ENCODE results near the gene UBE2QL1. TPM values are rescaled to one million over a fixed set of nuclear protein-coding genes. Genes with fewer than 3 reads are reported as not detected.

Gene UBE2QL1
- total RNA-seq, 1 experiment from 2014 or later, result 0.50 TPM

- DNase-seq (ENCODE audit: low spot score) (no peak), ATAC-seq (no peak)
- no peak for TF ChIP-seq HMGXB4 (CRISPR knock-in tag; IDR thresholded peaks at IDR 0.05)
- no peak for TF ChIP-seq ZNF671 (CRISPR knock-in tag; IDR thresholded peaks at IDR 0.05)
- TF ChIP-seq SMAD3 (CRISPR knock-in tag; IDR thresholded peaks at IDR 0.05; ENCODE audit: borderline replicate concordance), result no peak
- no peak for TF ChIP-seq TEAD4 (CRISPR knock-in tag; IDR thresholded peaks at IDR 0.05)
- TF ChIP-seq ZNF425 (CRISPR knock-in tag; conservative IDR thresholded peaks at IDR 0.05), result no peak
- TF ChIP-seq ZNF512 (CRISPR knock-in tag; IDR thresholded peaks at IDR 0.05; ENCODE audit: borderline replicate concordance), result no peak
- no peak for TF ChIP-seq PRDM15 (CRISPR knock-in tag; IDR thresholded peaks at IDR 0.05)
- no peak for TF ChIP-seq FOXK1 (CRISPR knock-in tag; IDR thresholded peaks at IDR 0.05)
- no peak for TF ChIP-seq AR (CRISPR knock-in tag; IDR thresholded peaks at IDR 0.05)
- TF ChIP-seq ATF1 (CRISPR knock-in tag; IDR thresholded peaks at IDR 0.05), result no peak
- no peak for TF ChIP-seq MAX (CRISPR knock-in tag; IDR thresholded peaks at IDR 0.05)
- TF ChIP-seq GRHL2 (CRISPR knock-in tag; IDR thresholded peaks at IDR 0.05; ENCODE audit: insufficient replicate concordance, severe bottlenecking), result no peak
Measured at GRCh38 chr5:6508931-6509330, 60.3 kb downstream of the UBE2QL1 start.

GRCh38 chr5:6510132-6510531, 61.5 kb downstream of the UBE2QL1 start:
- ChIA-PET CTCF (no interaction called here), POLR2A (no interaction called here)
- H3K4me1 Mint-ChIP-seq, result no peaks in the 10 kb centered on the region
- H3K27ac Mint-ChIP-seq, result no peak overlapping the region
- ATAC-seq, result no peak
- no peaks in the 10 kb centered on the region for H3K9me3 Mint-ChIP-seq
- TF ChIP-seq HMGA2 (CRISPR knock-in tag; IDR thresholded peaks at IDR 0.05) (no peak), ZNF121 (CRISPR knock-in tag; IDR thresholded peaks at IDR 0.05) (no peak), MAX (CRISPR knock-in tag; IDR thresholded peaks at IDR 0.05) (no peak), ZNF317 (CRISPR knock-in tag; IDR thresholded peaks at IDR 0.05; ENCODE audit: borderline replicate concordance, low read depth) (no peak), ZMAT4 (CRISPR knock-in tag; IDR thresholded peaks at IDR 0.05) (no peak), ZBTB21 (CRISPR knock-in tag; IDR thresholded peaks at IDR 0.05; ENCODE audit: borderline replicate concordance) (no peak), CREM (CRISPR knock-in tag; IDR thresholded peaks at IDR 0.05) (no peak), GABPB1 (CRISPR knock-in tag; IDR thresholded peaks at IDR 0.05) (no peak), ZSCAN18 (CRISPR knock-in tag; IDR thresholded peaks at IDR 0.05) (no peak), GRHL2 (CRISPR knock-in tag; IDR thresholded peaks at IDR 0.05; ENCODE audit: insufficient replicate concordance, severe bottlenecking) (no peak)
- DNase-seq (ENCODE audit: low spot score), result no peak
- H3K4me3 Mint-ChIP-seq, result no peak overlapping the region
- no peaks in the 10 kb centered on the region; the same call in 1 of the 2 replicates for H3K27me3 Mint-ChIP-seq (ENCODE audit: low read depth)
- no peaks in the 10 kb centered on the region for H3K36me3 Mint-ChIP-seq

More at GRCh38 chr5:6508931-6509330, 60.3 kb downstream of the UBE2QL1 start:
- H3K27me3 Mint-ChIP-seq (ENCODE audit: low read depth), result no peaks in the 10 kb centered on the region; the same call in 1 of the 2 replicates
- H3K36me3 Mint-ChIP-seq, result no peaks in the 10 kb centered on the region
- ChIA-PET POLR2A (no interaction called here), CTCF (no interaction called here)
- H3K27ac Mint-ChIP-seq, result no peak overlapping the region
- H3K4me3 Mint-ChIP-seq, result no peak overlapping the region
- H3K9me3 Mint-ChIP-seq, result no peaks in the 10 kb centered on the region
- H3K4me1 Mint-ChIP-seq, result no peaks in the 10 kb centered on the region

Data from WTC11 (cell line).